ENCODE measurements around the gene TCFL5.
A peak's percentile ranks its signal among the peaks of the same experiment; 100 is the strongest.

TCFL5 gene

GRCh38 chr20:62819494-62820174 lies 42.0 kb downstream of the TCFL5 start:
- H3K36me3 ChIP-seq (replicated peaks), result no peaks in the 10 kb centered on the region
- no peak overlapping the region for H3K4me3 ChIP-seq
- no peak for DNase-seq (ENCODE audit: low spot score in 2 of 2)
- no peaks in the 10 kb centered on the region for H3K27me3 ChIP-seq (ENCODE audit: low read depth)
- in situ Hi-C loops (cut with MboI; ENCODE audit: low sequenced_read_pairs), result no loop called here
- no peaks in the 10 kb centered on the region for H3K9me3 ChIP-seq
- H3K4me1 ChIP-seq, result peaks cover 4% of the 10 kb centered on the region

GRCh38 chr20:62818592-62819493 lies 42.8 kb downstream of the TCFL5 start:
- no peaks in the 10 kb centered on the region; the same call in 1 of the 2 replicates for H3K36me3 ChIP-seq (replicated peaks)
- H3K4me1 ChIP-seq, result peaks cover 3% of the 10 kb centered on the region
- peak in 1 of 2 experiments; percentile 48 for DNase-seq (ENCODE audit: low spot score in 2 of 2)
- no peaks in the 10 kb centered on the region for H3K9me3 ChIP-seq
- in situ Hi-C loops (cut with MboI; ENCODE audit: low sequenced_read_pairs), result no loop called here
- H3K27me3 ChIP-seq (ENCODE audit: low read depth), result no peaks in the 10 kb centered on the region
- H3K4me3 ChIP-seq, result no peak overlapping the region

- DNase-seq (ENCODE audit: low spot score in 2 of 2), result no peak
- Histone ChIP-seq H3K27me3 (ENCODE audit: low read depth) (no peaks in the 10 kb centered on the region), H3K4me3 (no peak overlapping the region), H3K36me3 (replicated peaks) (peaks cover 4% of the 10 kb centered on the region; the same call in 1 of the 2 replicates), H3K9me3 (no peaks in the 10 kb centered on the region), H3K4me1 (peaks cover 3% of the 10 kb centered on the region)
- in situ Hi-C loops (cut with MboI; ENCODE audit: low sequenced_read_pairs), result no loop called here
These were observed 43.5 kb downstream of the TCFL5 start for GRCh38 chr20:62817975-62818591.

- peaks cover 11% of the 10 kb centered on the region for H3K36me3 ChIP-seq (replicated peaks)
- peaks cover 3% of the 10 kb centered on the region for H3K4me1 ChIP-seq
- DNase-seq (ENCODE audit: low spot score in 2 of 2), result no peak
- no peaks in the 10 kb centered on the region for H3K9me3 ChIP-seq
- in situ Hi-C loops (cut with MboI; ENCODE audit: low sequenced_read_pairs), result no loop called here
- peak within 1 kb of the TSS; percentile 9; the same call in 1 of the 2 replicates for H3K4me3 ChIP-seq
- no peaks in the 10 kb centered on the region for H3K27me3 ChIP-seq (ENCODE audit: low read depth)
These were observed 44.4 kb downstream of the TCFL5 start, which contains the start of gene COL9A3 for GRCh38 chr20:62816884-62817873. TSS of gene COL9A3 (plus strand) at chr20:62817050. CDS start at chr20:62817065, 15 bp downstream.

GRCh38 chr20:62816031-62816883 lies 45.4 kb downstream of the TCFL5 start:
- in situ Hi-C loops (cut with MboI; ENCODE audit: low sequenced_read_pairs), result no loop called here
- DNase-seq (ENCODE audit: low spot score in 2 of 2), result peak in 1 of 2 experiments; percentile 36
- Histone ChIP-seq H3K4me1 (peaks cover 3% of the 10 kb centered on the region), H3K4me3 (peak overlapping the region; percentile 9; the same call in 1 of the 2 replicates), H3K27me3 (ENCODE audit: low read depth) (no peaks in the 10 kb centered on the region), H3K36me3 (replicated peaks) (peaks cover 18% of the 10 kb centered on the region), H3K9me3 (no peaks in the 10 kb centered on the region)

- no peak overlapping the region for H3K4me3 ChIP-seq
- DNase-seq (ENCODE audit: low spot score in 2 of 2), result peak; percentile 38 to 74
- in situ Hi-C loops (cut with MboI; ENCODE audit: low sequenced_read_pairs), result no loop called here
- peaks cover 3% of the 10 kb centered on the region for H3K4me1 ChIP-seq
- no peaks in the 10 kb centered on the region for H3K9me3 ChIP-seq
- H3K27me3 ChIP-seq (ENCODE audit: low read depth), result no peaks in the 10 kb centered on the region
- peaks cover 27% of the 10 kb centered on the region for H3K36me3 ChIP-seq (replicated peaks)
These were observed 46.3 kb downstream of the TCFL5 start for GRCh38 chr20:62815066-62815991.

GRCh38 chr20:62814709-62815065 lies 46.9 kb downstream of the TCFL5 start:
- peaks cover 34% of the 10 kb centered on the region for H3K36me3 ChIP-seq (replicated peaks)
- H3K4me3 ChIP-seq, result no peak overlapping the region
- DNase-seq (ENCODE audit: low spot score in 2 of 2), result no peak
- H3K4me1 ChIP-seq, result peaks cover 3% of the 10 kb centered on the region
- no peaks in the 10 kb centered on the region for H3K9me3 ChIP-seq
- in situ Hi-C loops (cut with MboI; ENCODE audit: low sequenced_read_pairs), result no loop called here
- H3K27me3 ChIP-seq (ENCODE audit: low read depth), result no peaks in the 10 kb centered on the region

GRCh38 chr20:62814060-62814708 lies 47.4 kb downstream of the TCFL5 start:
- no peaks in the 10 kb centered on the region for H3K9me3 ChIP-seq
- peaks cover 39% of the 10 kb centered on the region for H3K36me3 ChIP-seq (replicated peaks)
- H3K27me3 ChIP-seq (ENCODE audit: low read depth), result no peaks in the 10 kb centered on the region
- DNase-seq (ENCODE audit: low spot score in 2 of 2), result no peak
- in situ Hi-C loops (cut with MboI; ENCODE audit: low sequenced_read_pairs), result no loop called here
- H3K4me3 ChIP-seq, result no peak overlapping the region
- H3K4me1 ChIP-seq, result peaks cover 3% of the 10 kb centered on the region

- in situ Hi-C loops (cut with MboI; ENCODE audit: low sequenced_read_pairs), result no loop called here
- Histone ChIP-seq H3K4me1 (peaks cover 3% of the 10 kb centered on the region), H3K36me3 (replicated peaks) (peaks cover 43% of the 10 kb centered on the region), H3K27me3 (ENCODE audit: low read depth) (no peaks in the 10 kb centered on the region), H3K9me3 (no peaks in the 10 kb centered on the region), H3K4me3 (no peak overlapping the region)
- DNase-seq (ENCODE audit: low spot score in 2 of 2), result no peak
These were observed 48.0 kb downstream of the TCFL5 start for GRCh38 chr20:62813588-62813987.

GRCh38 chr20:62812907-62813200 lies 48.8 kb downstream of the TCFL5 start:
- Histone ChIP-seq H3K9me3 (no peaks in the 10 kb centered on the region), H3K4me3 (no peak overlapping the region), H3K4me1 (peaks cover 3% of the 10 kb centered on the region), H3K27me3 (ENCODE audit: low read depth) (no peaks in the 10 kb centered on the region), H3K36me3 (replicated peaks) (peaks cover 51% of the 10 kb centered on the region)
- DNase-seq (ENCODE audit: low spot score in 2 of 2), result no peak
- in situ Hi-C loops (cut with MboI; ENCODE audit: low sequenced_read_pairs), result no loop called here

- peaks cover 3% of the 10 kb centered on the region for H3K4me1 ChIP-seq
- H3K9me3 ChIP-seq, result no peaks in the 10 kb centered on the region
- H3K27me3 ChIP-seq (ENCODE audit: low read depth), result no peaks in the 10 kb centered on the region
- peaks cover 56% of the 10 kb centered on the region for H3K36me3 ChIP-seq (replicated peaks)
- DNase-seq (ENCODE audit: low spot score in 2 of 2), result no peak
- in situ Hi-C loops (cut with MboI; ENCODE audit: low sequenced_read_pairs), result no loop called here
- no peak overlapping the region for H3K4me3 ChIP-seq
These were observed 49.3 kb downstream of the TCFL5 start for GRCh38 chr20:62812181-62812906.
